NOMO-1 treated with DMSO at 0.1 percent for 48 hours (cell line): ENCODE data around the gene CLPTM1L.

Experiments used
- DNase-seq: peaks from one replicate; lab custom pipeline; 2025; ENCODE audit not compliant: unreplicated experiment; lab: John Stamatoyannopoulos, UW

CLPTM1L gene

GRCh38 chr5:1344975-1345838 is at the start of gene CLPTM1L:
TSS of gene CLPTM1L (minus strand) at chr5:1345099. CDS start at chr5:1344841, 258 bp downstream.
- peak; percentile 94 for DNase-seq

GRCh38 chr5:1393571-1394501 is 48.9 kb upstream of the CLPTM1L start:
- DNase-seq: no peak

GRCh38 chr5:1392801-1393565 is 48.1 kb upstream of the CLPTM1L start:
- DNase-seq: peak; percentile 28

- DNase-seq: no peak
Measured at GRCh38 chr5:1392261-1392660, 47.4 kb upstream of the CLPTM1L start.

GRCh38 chr5:1391691-1392090 is 46.8 kb upstream of the CLPTM1L start:
- DNase-seq: no peak

GRCh38 chr5:1390861-1391600 is 46.1 kb upstream of the CLPTM1L start:
- no peak for DNase-seq

- DNase-seq: no peak
Measured at GRCh38 chr5:1390333-1390732, 45.4 kb upstream of the CLPTM1L start.

GRCh38 chr5:1388383-1388967 is 43.6 kb upstream of the CLPTM1L start:
- no peak for DNase-seq

GRCh38 chr5:1387876-1388275 is 43.0 kb upstream of the CLPTM1L start:
- no peak for DNase-seq

GRCh38 chr5:1387059-1387755 is 42.3 kb upstream of the CLPTM1L start:
- DNase-seq: no peak

- DNase-seq: peak; percentile 83
Measured at GRCh38 chr5:1386274-1386717, 41.4 kb upstream of the CLPTM1L start.

GRCh38 chr5:1385395-1386273 is 40.7 kb upstream of the CLPTM1L start:
- DNase-seq: peak; percentile 94

GRCh38 chr5:1384521-1384920 is 39.6 kb upstream of the CLPTM1L start:
- DNase-seq: no peak

GRCh38 chr5:1383886-1384401 is 39.0 kb upstream of the CLPTM1L start:
- no peak for DNase-seq

- no peak for DNase-seq
Measured at GRCh38 chr5:1383344-1383743, 38.4 kb upstream of the CLPTM1L start.

GRCh38 chr5:1382248-1382700 is 37.4 kb upstream of the CLPTM1L start:
- DNase-seq: no peak

GRCh38 chr5:1381370-1382247 is 36.7 kb upstream of the CLPTM1L start:
- DNase-seq: no peak
